PC-9 (cell line): ENCODE measurements around the gene ALDH4A1. TPM values are rescaled to one million over a fixed set of nuclear protein-coding genes. Genes with fewer than 3 reads are reported as not detected.

Experiments
- BruUV-seq: library from RNA; stranded (reverse); fragments of 400-500 nt; replicated peaks from 2 replicates; lab custom pipeline; 2021; lab: Mats Ljungman, UMichigan
- CTCF ChIA-PET: fragments of 300-600 bp; sonication (Branson Sonifier 250); formaldehyde crosslinking; loops from one replicate; lab custom pipeline; 2022; ENCODE audit warnings: antibody characterized with exemption; lab: Charles Lee
- POLR2A ChIA-PET: fragments of 300-600 bp; sonication (Branson Sonifier 250); formaldehyde crosslinking; loops from one replicate; lab custom pipeline; 2022; ENCODE audit warnings: antibody characterized with exemption; ENCODE audit not compliant: unreplicated experiment; lab: Charles Lee
- DNase-seq, 2 experiments: peaks; one replicate each; pipeline versions ENCODE4 v3.0.0 to v3.0.0-alpha.2; 2015 to 2022; ENCODE audit warnings: mixed read lengths in 1 of 2
- H2AFZ ChIP-seq: fragments of 200-600 bp; sonication (generic); 2 replicates; pipeline ENCODE4 v1.8.1; 2017; ENCODE audit warnings: antibody characterized with exemption
- H3F3A ChIP-seq: fragments of 200-600 bp; sonication (generic); 2 replicates; pipeline ENCODE4 v1.8.1; 2017; ENCODE audit warnings: antibody characterized with exemption, mild to moderate bottlenecking, low read depth; ENCODE audit not compliant: insufficient read depth
- H3K27ac ChIP-seq: fragments of 200-600 bp; sonication (generic); 2 replicates; pipeline ENCODE4 v1.6.1; 2016; ENCODE audit warnings: mixed run types
- H3K27me3 ChIP-seq: fragments of 200-600 bp; sonication (generic); 2 replicates; pipeline ENCODE4 v1.6.1; 2016; ENCODE audit warnings: low read depth, mixed run types; ENCODE audit not compliant: insufficient read depth
- H3K36me3 ChIP-seq: fragments of 200-600 bp; sonication (generic); 2 replicates; pipeline ENCODE4 v1.6.1; 2016; ENCODE audit warnings: low read depth, mixed run types
- H3K4me1 ChIP-seq: fragments of 200-600 bp; sonication (generic); replicated peaks from 2 replicates; pipeline ENCODE4 v1.6.1; 2016; ENCODE audit warnings: mixed run types; ENCODE audit not compliant: insufficient read depth
- H3K4me2 ChIP-seq: fragments of 200-600 bp; sonication (generic); 2 replicates; pipeline ENCODE4 v1.6.1; 2017; ENCODE audit warnings: mixed run types
- H3K4me3 ChIP-seq: fragments of 200-600 bp; sonication (generic); 2 replicates; pipeline ENCODE4 v1.6.1; 2016; ENCODE audit warnings: mixed run types
- H3K79me2 ChIP-seq: fragments of 200-600 bp; sonication (generic); 2 replicates; pipeline ENCODE4 v1.6.1; 2017; ENCODE audit warnings: low read depth, mixed run types
- H3K9me2 ChIP-seq: fragments of 200-600 bp; sonication (generic); 2 replicates; pipeline ENCODE4 v1.8.1; 2017; ENCODE audit warnings: mild to moderate bottlenecking; ENCODE audit not compliant: insufficient read depth
- H3K9me3 ChIP-seq: fragments of 200-600 bp; sonication (generic); 2 replicates; pipeline ENCODE4 v1.8.1; 2016; ENCODE audit warnings: low read depth; ENCODE audit not compliant: insufficient read depth
- H4K20me1 ChIP-seq: fragments of 200-600 bp; sonication (generic); 2 replicates; pipeline ENCODE4 v1.8.1; 2017; ENCODE audit not compliant: insufficient read depth
- EZH2 ChIP-seq: fragments of 200-600 bp; sonication (generic); IDR thresholded peaks from 2 replicates; pipeline ENCODE4 v1.8.0; 2017; ENCODE audit warnings: antibody characterized with exemption, low read depth
- intact Hi-C: fragments of 100-400 bp; cut with micrococcal nuclease; formaldehyde crosslinking; loops from one replicate; pipeline ENCODE4 v1.10.0; 2022; ENCODE audit not compliant: unreplicated experiment
- total RNA-seq: library from RNA; stranded (reverse); gene quantifications from 2 replicates; pipeline ENCODE4 v1.2.3, GENCODE V29; 2021
- TF ChIP-seq, protein P1 (sequence below): fragments of 200-600 bp; sonication (generic); conservative IDR thresholded peaks from 2 replicates; pipeline ENCODE4 v1.6.1; 2017; ENCODE audit warnings: mixed run types, antibody characterized with exemption, mild to moderate bottlenecking, moderate library complexity

The ALDH4A1 gene
- total RNA-seq, 1 experiment from 2014 or later, result 15.0 TPM

- Histone ChIP-seq H3K4me2 (no peak overlapping the region), H3K4me3 (no peak overlapping the region), H2AFZ (no peak overlapping the region), H4K20me1 (no peaks in the 10 kb centered on the region), H3K9me3 (no peaks in the 10 kb centered on the region), H3K36me3 (no peaks in the 10 kb centered on the region), H3F3A (no peaks in the 10 kb centered on the region), H3K79me2 (peaks cover 43% of the 10 kb centered on the region), H3K9me2 (no peaks in the 10 kb centered on the region), H3K27me3 (no peaks in the 10 kb centered on the region), H3K27ac (no peak overlapping the region), H3K4me1 (no peaks in the 10 kb centered on the region; the same call in 1 of the 2 replicates)
- TF ChIP-seq EZH2, result no peak
- ChIA-PET CTCF (no interaction called here), POLR2A (interaction anchor here (0.7 kb wide), 1 partner anchor 12 kb away, joined by 6 read pairs; no protein-coding TSS in a partner anchor)
- DNase-seq, result no peak
- BruUV-seq, result no TSS peak
- intact Hi-C loops, result no loop called here
Observed at GRCh38 chr1:18943914-18944572, 41.7 kb upstream of the ALDH4A1 start.

DNA sequence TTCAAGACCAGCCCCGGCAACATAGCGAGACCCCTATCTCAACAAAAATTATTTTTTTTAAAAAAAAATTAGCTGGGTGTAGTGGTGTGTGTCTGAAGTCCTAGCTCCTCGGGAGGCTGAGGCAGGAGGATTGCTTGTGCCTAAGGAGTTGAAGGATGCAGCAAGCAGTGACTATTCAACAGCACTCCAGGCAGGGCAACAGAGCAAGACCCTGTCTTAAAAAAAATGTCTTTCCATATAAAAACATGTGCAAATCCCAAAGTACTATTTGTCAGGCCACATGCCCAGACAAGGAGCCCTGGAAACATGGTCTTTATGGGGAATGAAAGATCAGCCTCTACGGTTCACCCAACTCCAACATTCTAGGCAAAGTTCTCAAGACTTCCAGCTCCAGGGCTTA is 40.8 kb upstream of the ALDH4A1 start:
- no peaks in the 10 kb centered on the region for H4K20me1 ChIP-seq
- H3K79me2 ChIP-seq, result peaks cover 40% of the 10 kb centered on the region
- BruUV-seq, result no TSS peak
- H3K27ac ChIP-seq, result no peak overlapping the region
- intact Hi-C loops, result no loop called here
- H3K9me2 ChIP-seq, result no peaks in the 10 kb centered on the region
- H3K4me1 ChIP-seq, result no peaks in the 10 kb centered on the region; the same call in none of the 2 replicates
- H3K9me3 ChIP-seq, result no peaks in the 10 kb centered on the region
- no peaks in the 10 kb centered on the region for H3K36me3 ChIP-seq
- H2AFZ ChIP-seq, result no peak overlapping the region
- H3K4me2 ChIP-seq, result no peak overlapping the region
- ChIA-PET POLR2A (interaction anchor here (0.7 kb wide), 1 partner anchor 11 kb away, joined by 6 read pairs; no protein-coding TSS in a partner anchor), CTCF (no interaction called here)
- no peak for TF ChIP-seq EZH2
- TF ChIP-seq, protein P1, sequence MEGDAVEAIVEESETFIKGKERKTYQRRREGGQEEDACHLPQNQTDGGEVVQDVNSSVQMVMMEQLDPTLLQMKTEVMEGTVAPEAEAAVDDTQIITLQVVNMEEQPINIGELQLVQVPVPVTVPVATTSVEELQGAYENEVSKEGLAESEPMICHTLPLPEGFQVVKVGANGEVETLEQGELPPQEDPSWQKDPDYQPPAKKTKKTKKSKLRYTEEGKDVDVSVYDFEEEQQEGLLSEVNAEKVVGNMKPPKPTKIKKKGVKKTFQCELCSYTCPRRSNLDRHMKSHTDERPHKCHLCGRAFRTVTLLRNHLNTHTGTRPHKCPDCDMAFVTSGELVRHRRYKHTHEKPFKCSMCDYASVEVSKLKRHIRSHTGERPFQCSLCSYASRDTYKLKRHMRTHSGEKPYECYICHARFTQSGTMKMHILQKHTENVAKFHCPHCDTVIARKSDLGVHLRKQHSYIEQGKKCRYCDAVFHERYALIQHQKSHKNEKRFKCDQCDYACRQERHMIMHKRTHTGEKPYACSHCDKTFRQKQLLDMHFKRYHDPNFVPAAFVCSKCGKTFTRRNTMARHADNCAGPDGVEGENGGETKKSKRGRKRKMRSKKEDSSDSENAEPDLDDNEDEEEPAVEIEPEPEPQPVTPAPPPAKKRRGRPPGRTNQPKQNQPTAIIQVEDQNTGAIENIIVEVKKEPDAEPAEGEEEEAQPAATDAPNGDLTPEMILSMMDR, result no peak
- no peak for DNase-seq
- H3F3A ChIP-seq, result no peaks in the 10 kb centered on the region
- H3K4me3 ChIP-seq, result no peak overlapping the region
- no peaks in the 10 kb centered on the region for H3K27me3 ChIP-seq

DNA sequence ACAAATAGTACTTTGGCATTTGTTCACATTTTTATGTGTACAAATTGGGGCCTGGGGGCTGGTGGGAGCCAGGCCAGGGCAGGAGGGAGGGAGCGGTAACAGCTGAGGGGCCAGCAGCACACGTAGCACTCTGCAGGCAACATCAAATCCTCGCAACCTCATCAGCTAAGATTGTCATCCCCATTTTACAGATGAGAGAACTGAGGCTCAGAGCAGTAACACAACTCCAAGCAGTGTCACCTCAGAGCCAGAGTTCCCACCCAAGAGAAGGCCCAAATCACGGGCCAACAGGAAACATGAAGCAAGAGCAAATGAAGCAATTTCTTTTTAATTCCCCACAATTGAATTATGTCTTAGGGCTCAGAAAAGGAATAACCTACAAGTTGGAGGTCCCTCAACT is 40.0 kb upstream of the ALDH4A1 start:
- H3K27me3 ChIP-seq, result no peaks in the 10 kb centered on the region
- no peak overlapping the region for H3K4me2 ChIP-seq
- H3F3A ChIP-seq, result no peaks in the 10 kb centered on the region
- no peak overlapping the region for H2AFZ ChIP-seq
- peaks cover 34% of the 10 kb centered on the region for H3K79me2 ChIP-seq
- no TSS peak for BruUV-seq
- no peaks in the 10 kb centered on the region for H3K36me3 ChIP-seq
- no peaks in the 10 kb centered on the region for H3K9me2 ChIP-seq
- no peak for DNase-seq
- no peaks in the 10 kb centered on the region for H3K9me3 ChIP-seq
- no peaks in the 10 kb centered on the region for H4K20me1 ChIP-seq
- H3K4me1 ChIP-seq, result no peaks in the 10 kb centered on the region; the same call in none of the 2 replicates
- TF ChIP-seq, protein P1, result no peak
- TF ChIP-seq EZH2, result no peak
- CTCF ChIA-PET, result interaction anchor here (1.1 to 1.2 kb wide), 2 partner anchors 10 to 28 kb away, joined by 3 to 4 read pairs; no protein-coding TSS in a partner anchor
- intact Hi-C loops, result no loop called here
- no peak overlapping the region for H3K27ac ChIP-seq
- H3K4me3 ChIP-seq, result no peak overlapping the region
- POLR2A ChIA-PET, result no interaction called here
